GM12874 (cell line): ENCODE measurements around the gene FLT1.

Experiments used
- TF ChIP-seq, protein P1 (sequence below): IDR thresholded peaks from 2 replicates; pipeline ENCODE4 v1.5.1; 2011; ENCODE audit warnings: low read depth, mild to moderate bottlenecking, control low read depth, low read length, moderate library complexity; ENCODE audit not compliant: insufficient read depth

Gene FLT1

DNA sequence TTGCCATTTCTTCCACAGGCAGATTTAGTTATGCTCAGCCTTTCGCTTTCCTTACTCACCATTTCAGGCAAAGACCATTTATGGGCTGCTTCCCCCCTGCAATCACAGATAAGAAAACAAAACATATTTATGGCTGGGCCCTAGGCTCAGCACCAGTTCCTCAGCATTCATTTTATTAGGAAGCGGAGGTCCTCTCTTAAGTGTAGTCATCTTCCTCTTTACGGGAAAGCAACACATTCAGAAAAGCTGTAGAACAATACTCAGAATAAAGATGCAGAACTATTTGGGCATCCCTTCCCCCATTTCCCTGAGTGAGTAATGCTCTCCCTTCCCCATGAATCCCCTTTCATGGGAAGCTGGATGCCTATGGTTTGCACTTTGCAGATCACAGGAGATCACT lies 27.9 kb downstream of the FLT1 start:
- TF ChIP-seq, protein P1, sequence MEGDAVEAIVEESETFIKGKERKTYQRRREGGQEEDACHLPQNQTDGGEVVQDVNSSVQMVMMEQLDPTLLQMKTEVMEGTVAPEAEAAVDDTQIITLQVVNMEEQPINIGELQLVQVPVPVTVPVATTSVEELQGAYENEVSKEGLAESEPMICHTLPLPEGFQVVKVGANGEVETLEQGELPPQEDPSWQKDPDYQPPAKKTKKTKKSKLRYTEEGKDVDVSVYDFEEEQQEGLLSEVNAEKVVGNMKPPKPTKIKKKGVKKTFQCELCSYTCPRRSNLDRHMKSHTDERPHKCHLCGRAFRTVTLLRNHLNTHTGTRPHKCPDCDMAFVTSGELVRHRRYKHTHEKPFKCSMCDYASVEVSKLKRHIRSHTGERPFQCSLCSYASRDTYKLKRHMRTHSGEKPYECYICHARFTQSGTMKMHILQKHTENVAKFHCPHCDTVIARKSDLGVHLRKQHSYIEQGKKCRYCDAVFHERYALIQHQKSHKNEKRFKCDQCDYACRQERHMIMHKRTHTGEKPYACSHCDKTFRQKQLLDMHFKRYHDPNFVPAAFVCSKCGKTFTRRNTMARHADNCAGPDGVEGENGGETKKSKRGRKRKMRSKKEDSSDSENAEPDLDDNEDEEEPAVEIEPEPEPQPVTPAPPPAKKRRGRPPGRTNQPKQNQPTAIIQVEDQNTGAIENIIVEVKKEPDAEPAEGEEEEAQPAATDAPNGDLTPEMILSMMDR = no peak

DNA sequence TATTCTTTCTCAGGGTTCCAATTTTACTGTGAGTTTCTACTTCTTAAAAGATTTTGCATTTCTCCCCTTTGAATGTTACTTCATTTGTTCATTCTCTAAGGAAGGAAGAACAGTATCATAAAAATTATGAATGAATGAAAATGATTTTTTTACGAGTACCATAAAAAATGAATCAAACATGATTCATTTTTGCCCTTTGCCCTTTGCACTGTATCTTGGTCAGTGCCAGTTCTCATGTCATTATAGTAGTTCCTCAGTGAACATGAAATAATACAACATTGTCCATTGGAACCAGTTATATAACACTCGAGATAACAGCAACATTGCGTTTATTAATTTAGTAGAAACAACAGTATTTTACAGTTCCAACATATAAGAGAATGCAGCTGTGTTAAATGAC lies 28.8 kb downstream of the FLT1 start:
- TF ChIP-seq, protein P1 = no peak

DNA sequence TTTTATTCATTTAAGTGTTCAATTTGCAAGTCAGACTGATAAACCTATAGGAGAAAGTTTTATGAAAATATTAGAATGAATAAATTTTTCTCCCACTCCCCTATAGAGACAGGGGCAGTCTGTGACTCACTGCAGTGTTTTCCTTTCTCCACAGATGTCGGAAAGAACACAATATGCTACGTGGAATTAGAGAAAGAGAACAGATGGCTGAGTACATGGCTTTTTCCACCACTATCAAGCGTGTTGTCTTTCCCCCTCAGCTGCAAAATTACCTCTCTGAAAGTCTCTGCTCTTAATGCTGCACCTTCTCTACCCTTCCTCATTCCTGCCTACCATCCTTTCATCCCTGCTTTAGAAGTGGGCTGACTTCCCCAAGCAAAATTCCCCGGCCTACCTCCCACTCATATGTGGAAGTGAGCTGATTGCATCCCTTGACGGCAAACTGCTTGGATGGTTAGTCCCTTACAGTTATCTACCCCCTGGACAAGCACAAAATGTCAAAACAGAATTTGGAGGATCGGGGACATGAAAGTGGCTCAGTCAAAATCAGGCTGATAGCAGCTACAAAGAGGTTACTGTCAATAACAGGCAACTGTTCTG lies 30.0 kb downstream of the FLT1 start:
- TF ChIP-seq, protein P1 = no peak

DNA sequence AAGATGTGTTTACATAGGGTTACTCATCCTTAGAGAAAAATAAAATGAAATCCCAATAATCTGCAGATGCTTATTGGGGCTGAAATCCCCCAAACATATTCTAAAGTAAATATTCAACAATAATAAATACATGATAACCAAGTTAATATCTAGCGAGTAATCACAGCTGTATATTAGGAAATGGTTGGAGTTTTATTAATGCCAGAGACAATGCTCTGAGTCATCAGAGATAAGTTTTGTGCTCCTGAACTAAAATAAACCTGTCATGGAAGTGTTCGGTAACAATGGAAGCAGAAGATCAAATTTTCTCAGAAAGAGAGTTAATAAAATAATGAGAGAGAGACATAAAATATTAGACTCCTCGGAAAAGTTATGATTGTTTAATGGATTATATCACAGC lies 31.4 kb downstream of the FLT1 start:
- TF ChIP-seq, protein P1 = no peak

DNA sequence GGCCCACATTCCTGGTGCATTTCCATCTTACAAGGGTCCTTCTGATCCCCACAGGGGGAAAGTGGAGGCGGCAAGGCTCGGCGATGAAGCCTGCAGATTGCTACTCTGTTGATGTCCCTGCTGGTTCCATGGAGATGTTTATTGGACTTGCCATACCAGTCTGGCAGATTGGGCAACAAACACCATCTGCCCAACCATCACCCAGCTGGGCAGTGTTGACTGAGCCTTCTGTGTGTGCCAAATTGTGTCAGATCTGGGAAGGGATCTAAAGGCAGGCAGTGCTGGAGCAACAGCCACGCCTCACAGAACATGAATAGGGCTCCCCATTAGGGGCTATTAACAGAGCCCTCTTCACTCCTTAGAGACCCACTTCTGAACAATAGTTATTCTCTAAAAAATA lies 35.0 kb downstream of the FLT1 start:
- TF ChIP-seq, protein P1 = no peak

DNA sequence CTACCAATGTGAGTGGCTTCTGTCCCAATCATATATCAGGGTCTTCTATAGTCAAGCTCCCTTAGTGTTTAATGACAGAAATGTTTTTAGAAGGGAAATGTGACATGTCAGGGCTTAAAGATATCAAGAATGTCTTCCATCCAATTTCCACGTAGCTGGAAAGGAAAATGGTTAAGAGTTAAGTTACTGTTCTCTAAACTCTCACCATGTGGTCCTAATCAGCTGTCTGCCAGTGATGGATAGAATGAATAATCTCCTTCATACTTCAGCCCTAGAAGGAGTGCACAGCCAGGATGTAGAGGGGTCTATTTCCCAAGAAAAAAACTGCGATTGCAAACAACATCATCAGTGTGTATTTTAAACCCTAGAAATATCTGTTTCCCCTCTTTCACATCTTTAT lies 36.3 kb downstream of the FLT1 start:
- TF ChIP-seq, protein P1 = no peak

DNA sequence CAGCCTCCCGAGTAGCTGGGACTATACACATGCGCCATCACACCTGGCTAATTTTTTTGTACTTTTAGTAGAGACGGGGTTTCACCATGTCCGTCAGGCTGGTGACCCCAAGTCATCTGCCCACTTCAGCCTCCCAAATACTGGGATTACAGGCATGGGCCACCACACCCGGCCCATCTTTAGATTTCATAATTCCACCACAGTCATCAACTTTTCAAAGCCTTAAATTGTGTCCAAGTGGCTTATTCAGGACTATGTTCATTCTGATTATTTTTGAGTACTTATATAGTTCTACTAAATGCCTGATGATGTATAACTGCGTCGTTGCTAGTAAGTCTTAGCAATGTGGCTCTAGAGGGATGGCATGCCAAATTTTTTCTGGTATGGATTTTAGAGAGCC lies 36.9 kb downstream of the FLT1 start:
- TF ChIP-seq, protein P1 = no peak

DNA sequence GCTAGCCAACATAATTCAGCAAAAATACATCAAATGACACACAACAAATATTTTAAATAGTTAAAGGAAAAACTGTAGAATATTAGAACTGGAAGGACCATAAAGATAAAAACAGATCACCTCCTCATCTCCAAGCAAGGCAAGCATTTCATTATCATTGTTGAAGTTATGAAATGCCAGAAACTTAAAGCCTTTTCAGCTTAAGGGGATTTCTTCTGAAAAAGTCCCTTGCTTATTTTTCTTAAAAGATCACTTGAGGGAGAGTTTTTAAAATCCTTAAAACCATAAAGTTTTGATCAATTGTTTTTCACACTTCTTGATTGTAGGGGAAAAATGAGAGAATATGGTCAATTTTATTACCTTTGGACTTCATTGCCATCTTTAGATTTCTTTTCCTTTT lies 37.4 kb downstream of the FLT1 start:
- TF ChIP-seq, protein P1 = no peak
